H9 (cell line): ENCODE measurements around the gene PALS1. TPM values are rescaled to one million over a fixed set of nuclear protein-coding genes. Genes with fewer than 3 reads are reported as not detected.

Experiments used
- DNase-seq: peaks from one replicate; pipeline ENCODE4 v3.0.0-alpha.2; 2017
- H2AFZ ChIP-seq: one replicate; pipeline ENCODE4 v1.6.1; 2013; ENCODE audit warnings: mild to moderate bottlenecking, low read length, control low read depth, moderate library complexity
- H2AK5ac ChIP-seq: 2 replicates; pipeline ENCODE4 v1.6.1; 2013; ENCODE audit warnings: low read length, control low read depth, mixed read lengths; ENCODE audit not compliant: insufficient read length
- H2BK120ac ChIP-seq: one replicate; pipeline ENCODE4 v1.6.1; 2013; ENCODE audit warnings: low read depth, mild to moderate bottlenecking, low read length, control low read depth, inconsistent platforms; ENCODE audit not compliant: poor library complexity, severe bottlenecking
- H2BK12ac ChIP-seq: 2 replicates; pipeline ENCODE4 v1.6.1; 2013; ENCODE audit warnings: low read length, control low read depth, mixed read lengths, low read depth; ENCODE audit not compliant: insufficient read length
- H2BK15ac ChIP-seq: 2 replicates; pipeline ENCODE4 v1.6.1; 2013; ENCODE audit warnings: low read depth, low read length, control low read depth
- H2BK20ac ChIP-seq: one replicate; pipeline ENCODE4 v1.6.1; 2013; ENCODE audit warnings: low read depth, mild to moderate bottlenecking, low read length, control low read depth, inconsistent platforms; ENCODE audit not compliant: poor library complexity, severe bottlenecking
- H2BK5ac ChIP-seq: 2 replicates; pipeline ENCODE4 v1.6.1; 2013; ENCODE audit warnings: low read length, control low read depth, mixed read lengths; ENCODE audit not compliant: insufficient read length
- H3K14ac ChIP-seq: 2 replicates; pipeline ENCODE4 v1.6.1; 2013; ENCODE audit warnings: low read length, control low read depth; ENCODE audit not compliant: insufficient read depth
- H3K18ac ChIP-seq: 2 replicates; pipeline ENCODE4 v1.6.1; 2013; ENCODE audit warnings: low read depth, mild to moderate bottlenecking, mixed read lengths, low read length, control low read depth; ENCODE audit not compliant: insufficient read length
- H3K23ac ChIP-seq: 2 replicates; pipeline ENCODE4 v1.6.1; 2013; ENCODE audit warnings: low read length, control low read depth, mixed read lengths, low read depth; ENCODE audit not compliant: insufficient read length
- H3K23me2 ChIP-seq: 2 replicates; pipeline ENCODE4 v1.6.1; 2013; ENCODE audit warnings: low read depth, mild to moderate bottlenecking, mixed read lengths, low read length, control low read depth; ENCODE audit not compliant: insufficient read length, poor library complexity, severe bottlenecking
- H3K27ac ChIP-seq: 2 replicates; pipeline ENCODE4 v1.5.1; 2013; ENCODE audit warnings: low read length, control low read depth, mixed read lengths, low read depth; ENCODE audit not compliant: insufficient read length
- H3K27me3 ChIP-seq: 2 replicates; pipeline ENCODE4 v1.6.1; 2013; ENCODE audit warnings: low read length, control low read depth, inconsistent platforms; ENCODE audit not compliant: insufficient read depth
- H3K4ac ChIP-seq: 2 replicates; pipeline ENCODE4 v1.6.1; 2013; ENCODE audit warnings: low read depth, mild to moderate bottlenecking, control low read depth, inconsistent platforms, low read length, moderate library complexity
- H3K4me1 ChIP-seq: 2 replicates; pipeline ENCODE4 v1.6.1; 2013; ENCODE audit warnings: low read length, control low read depth, inconsistent platforms; ENCODE audit not compliant: insufficient read depth
- H3K4me2 ChIP-seq: 2 replicates; pipeline ENCODE4 v1.6.1; 2013; ENCODE audit warnings: low read length, control low read depth, mixed read lengths; ENCODE audit not compliant: insufficient read length, insufficient read depth
- H3K56ac ChIP-seq: 2 replicates; pipeline ENCODE4 v1.6.1; 2013; ENCODE audit warnings: low read depth, mild to moderate bottlenecking, mixed read lengths, low read length, control low read depth; ENCODE audit not compliant: insufficient read length
- H3K79me1 ChIP-seq: 2 replicates; pipeline ENCODE4 v1.6.1; 2013; ENCODE audit warnings: low read depth, mild to moderate bottlenecking, moderate library complexity, low read length, control low read depth, inconsistent platforms; ENCODE audit not compliant: insufficient read depth, poor library complexity, severe bottlenecking
- H3K79me2 ChIP-seq: 2 replicates; pipeline ENCODE4 v1.6.1; 2013; ENCODE audit warnings: low read length, control low read depth, inconsistent platforms; ENCODE audit not compliant: insufficient read depth
- H3K9ac ChIP-seq: 2 replicates; pipeline ENCODE4 v1.6.1; 2013; ENCODE audit warnings: low read length, control low read depth, mixed read lengths; ENCODE audit not compliant: insufficient read length; ENCODE audit errors: extremely low read depth
- H3K9me3 ChIP-seq: one replicate; pipeline ENCODE4 v1.6.1; 2013; ENCODE audit warnings: low read depth, low read length, inconsistent platforms; ENCODE audit not compliant: control insufficient read depth
- H3T11ph ChIP-seq: one replicate; pipeline ENCODE4 v1.6.1; 2013; ENCODE audit warnings: mild to moderate bottlenecking, low read length, control low read depth, inconsistent platforms
- H4K20me1 ChIP-seq: one replicate; pipeline ENCODE4 v1.6.1; 2013; ENCODE audit not compliant: control insufficient read depth, insufficient read length, insufficient read depth
- H4K5ac ChIP-seq: 2 replicates; pipeline ENCODE4 v1.6.1; 2013; ENCODE audit warnings: low read depth, mild to moderate bottlenecking, mixed read lengths, low read length, control low read depth; ENCODE audit not compliant: insufficient read length
- H4K8ac ChIP-seq: replicated peaks from 2 replicates; pipeline ENCODE4 v1.6.1; 2013; ENCODE audit warnings: low read length, control low read depth, mixed read lengths, low read depth; ENCODE audit not compliant: insufficient read length
- H4K91ac ChIP-seq: 2 replicates; pipeline ENCODE4 v1.6.1; 2013; ENCODE audit warnings: low read depth, mild to moderate bottlenecking, moderate library complexity, mixed read lengths, low read length, control low read depth; ENCODE audit not compliant: insufficient read length
- H3K27ac Mint-ChIP-seq, 3 experiments: 2 replicates in 2 of 3; 3 replicates in 1 of 3; pipeline ENCODE4 v1.8.0; 2020 to 2021; ENCODE audit warnings: mixed read lengths in 3 of 3, mild to moderate bottlenecking in 1 of 3, moderate library complexity in 1 of 3
- H3K27me3 Mint-ChIP-seq: 2 replicates; pipeline ENCODE4 v1.8.0; 2021; ENCODE audit warnings: low read depth, mild to moderate bottlenecking, moderate library complexity, mixed read lengths
- H3K36me3 Mint-ChIP-seq, 3 experiments: 2 replicates in 2 of 3; 3 replicates in 1 of 3; pipeline ENCODE4 v1.8.0; 2020 to 2021; ENCODE audit warnings: low read depth in 3 of 3, mixed read lengths in 3 of 3; ENCODE audit not compliant: insufficient read depth in 1 of 3
- H3K4me1 Mint-ChIP-seq, 2 experiments: 2 replicates each; pipeline ENCODE4 v1.8.0; 2020; ENCODE audit warnings: mixed read lengths in 2 of 2
- H3K4me3 Mint-ChIP-seq, 2 experiments: 2 replicates in 1 of 2; 3 replicates in 1 of 2; pipeline ENCODE4 v1.8.0; 2020 to 2021; ENCODE audit warnings: mild to moderate bottlenecking in 2 of 2, mixed read lengths in 2 of 2, moderate library complexity in 1 of 2
- H3K9me3 Mint-ChIP-seq, 2 experiments: 2 replicates in 1 of 2; 3 replicates in 1 of 2; pipeline ENCODE4 v1.8.0; 2020; ENCODE audit warnings: mild to moderate bottlenecking in 2 of 2, mixed read lengths in 2 of 2, moderate library complexity in 1 of 2
- WGBS: extraction: QIAGEN DNeasy Blood & Tissue Kit; methylation state at CpG from one replicate; pipeline ENCODE4 v1.1.7; 2013; ENCODE audit warnings: missing lambda C conversion rate, low lambda C conversion rate, mixed read lengths; ENCODE audit not compliant: insufficient read length; ENCODE audit errors: extremely low coverage; 5-methylcytosine and 5-hydroxymethylcytosine counted together
- total RNA-seq: library from RNA; stranded (reverse); gene quantifications from 2 replicates; pipeline ENCODE4 v1.2.1, GENCODE V29; 2021
- TF ChIP-seq, protein P1 (sequence below): fragments of 200-600 bp; sonication (generic); conservative IDR thresholded peaks from 3 replicates; pipeline ENCODE4 v1.8.0; 2021; ENCODE audit warnings: antibody characterized with exemption, mild to moderate bottlenecking

Gene PALS1
- total RNA-seq, 1 experiment from 2014 or later: 18.0 TPM

DNA sequence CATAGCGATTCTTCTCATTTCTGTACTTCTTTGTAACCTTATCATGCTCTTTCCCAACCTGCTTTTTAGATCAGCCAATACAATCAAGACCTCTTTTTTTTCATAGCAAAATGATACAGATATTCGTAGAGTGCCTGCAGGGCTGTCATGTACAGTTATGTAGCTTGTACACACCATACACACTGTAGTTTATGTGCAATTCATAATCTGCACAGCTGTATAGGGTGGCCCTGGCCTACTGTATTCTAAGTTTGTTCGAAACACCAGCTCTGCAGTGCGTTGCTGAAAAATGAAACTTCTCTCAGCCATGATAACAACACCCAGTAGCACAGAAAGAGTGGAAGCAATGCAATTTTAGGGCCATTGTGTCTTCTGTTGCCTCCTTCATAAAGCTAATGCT, 15.7 kb upstream of the PALS1 start:
- Mint-ChIP-seq H3K4me3 (no peak overlapping the region), H3K4me1 (no peaks in the 10 kb centered on the region), H3K36me3 (no peaks in the 10 kb centered on the region), H3K9me3 (no peaks in the 10 kb centered on the region), H3K27me3 (no peaks in the 10 kb centered on the region), H3K27ac (no peak overlapping the region)
- Histone ChIP-seq H2BK12ac (no peak overlapping the region), H3K9ac (no peak overlapping the region), H2BK15ac (no peak overlapping the region), H4K8ac (no peak overlapping the region), H3K4me2 (no peak overlapping the region), H2BK5ac (no peak overlapping the region), H2AK5ac (no peak overlapping the region), H3T11ph (no peak overlapping the region), H2AFZ (no peak overlapping the region), H3K23me2 (no peaks in the 10 kb centered on the region), H3K79me1 (no peaks in the 10 kb centered on the region), H4K5ac (no peak overlapping the region), H4K91ac (no peak overlapping the region), H3K79me2 (no peaks in the 10 kb centered on the region), H3K9me3 (no peaks in the 10 kb centered on the region), H3K23ac (no peak overlapping the region), H3K18ac (no peak overlapping the region), H2BK20ac (no peak overlapping the region), H4K20me1 (no peaks in the 10 kb centered on the region), H3K4ac (no peak overlapping the region), H3K4me1 (no peaks in the 10 kb centered on the region), H3K56ac (no peak overlapping the region), H3K14ac (no peak overlapping the region), H3K27ac (no peak overlapping the region), H2BK120ac (no peak overlapping the region), H3K27me3 (no peaks in the 10 kb centered on the region)
- DNase-seq: no peak
- TF ChIP-seq, protein P1, sequence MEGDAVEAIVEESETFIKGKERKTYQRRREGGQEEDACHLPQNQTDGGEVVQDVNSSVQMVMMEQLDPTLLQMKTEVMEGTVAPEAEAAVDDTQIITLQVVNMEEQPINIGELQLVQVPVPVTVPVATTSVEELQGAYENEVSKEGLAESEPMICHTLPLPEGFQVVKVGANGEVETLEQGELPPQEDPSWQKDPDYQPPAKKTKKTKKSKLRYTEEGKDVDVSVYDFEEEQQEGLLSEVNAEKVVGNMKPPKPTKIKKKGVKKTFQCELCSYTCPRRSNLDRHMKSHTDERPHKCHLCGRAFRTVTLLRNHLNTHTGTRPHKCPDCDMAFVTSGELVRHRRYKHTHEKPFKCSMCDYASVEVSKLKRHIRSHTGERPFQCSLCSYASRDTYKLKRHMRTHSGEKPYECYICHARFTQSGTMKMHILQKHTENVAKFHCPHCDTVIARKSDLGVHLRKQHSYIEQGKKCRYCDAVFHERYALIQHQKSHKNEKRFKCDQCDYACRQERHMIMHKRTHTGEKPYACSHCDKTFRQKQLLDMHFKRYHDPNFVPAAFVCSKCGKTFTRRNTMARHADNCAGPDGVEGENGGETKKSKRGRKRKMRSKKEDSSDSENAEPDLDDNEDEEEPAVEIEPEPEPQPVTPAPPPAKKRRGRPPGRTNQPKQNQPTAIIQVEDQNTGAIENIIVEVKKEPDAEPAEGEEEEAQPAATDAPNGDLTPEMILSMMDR: no peak
- no CpG with 5 or more reads among the region's 4 CpGs for WGBS
